K562 (cell line): Measurements from ENCODE around the gene PLEKHA6. TPM values are rescaled to one million over a fixed set of nuclear protein-coding genes. Genes with fewer than 3 reads are reported as not detected.

Experiments used
- ATAC-seq: fragments of 200-7000 bp; cut with Tn5 transposase; 3 replicates; pipeline ENCODE4 v1.9.1; 2020; ENCODE audit warnings: moderate library complexity
- BruUV-seq: library from RNA; stranded (reverse); fragments of 400-500 nt; replicated peaks from 2 replicates; lab custom pipeline; 2021; lab: Mats Ljungman, UMichigan
- CTCF ChIA-PET: fragments of 300-600 bp; formaldehyde crosslinking; extraction: SDS; loops from one replicate; lab custom pipeline; 2021; ENCODE audit warnings: low intra/inter-chr PET ratio; lab: Yijun Ruan, JAX
- POLR2A ChIA-PET: fragments of 300-600, 350-650 bp; sonication (Branson Sonifier 250); formaldehyde crosslinking; extraction: SDS; loops from one replicate; lab custom pipeline; 2021; ENCODE audit warnings: antibody characterized with exemption, inconsistent platforms; lab: Yijun Ruan, JAX
- DNase-seq, 4 experiments: peaks; one replicate each; pipeline versions ENCODE4 v3.0.0 to v3.0.0-alpha.2; 2011 to 2018; ENCODE audit warnings: low spot score in 3 of 4, mixed read lengths in 3 of 4; ENCODE audit errors: extremely low read depth in 1 of 4
- FAIRE-seq: peaks from 2 replicates; lab custom pipeline; 2011; peaks lifted over from hg19 to GRCh38; lab: Jason Lieb, UNC
- H2AFZ ChIP-seq: 2 replicates; pipeline ENCODE4 v1.6.0; 2011; ENCODE audit warnings: low read depth, low read length, control low read depth, inconsistent platforms
- H3K27ac ChIP-seq: fragments of 200-600 bp; 3 replicates; pipeline ENCODE4 v1.8.0; 2011; ENCODE audit warnings: low read depth, mild to moderate bottlenecking, control low read depth, inconsistent platforms, low read length, moderate library complexity, mixed read lengths; ENCODE audit errors: extremely low read depth
- H3K27me3 ChIP-seq, 2 experiments: fragments of 300-600 bp in 1 of 2; 2 replicates in 1 of 2; 3 replicates in 1 of 2; pipeline versions ENCODE4 v1.6.0 to v1.8.0; 2011; ENCODE audit warnings: inconsistent platforms in 2 of 2, low read length in 2 of 2, mild to moderate bottlenecking in 1 of 2, mixed read lengths in 1 of 2, moderate library complexity in 1 of 2; ENCODE audit not compliant: control insufficient read depth in 2 of 2, insufficient read depth in 2 of 2
- H3K36me3 ChIP-seq: fragments of 300-600 bp; 3 replicates; pipeline ENCODE4 v1.8.0; 2011; ENCODE audit warnings: mild to moderate bottlenecking, low read length, inconsistent platforms; ENCODE audit not compliant: control insufficient read depth, insufficient read depth
- H3K4me1 ChIP-seq, 2 experiments: fragments of 200-600 bp in 1 of 2; replicated peaks in 1 of 2; 2 replicates in 1 of 2; 3 replicates in 1 of 2; pipeline versions ENCODE4 v1.5.1 to v1.8.0; 2011; ENCODE audit warnings: inconsistent platforms in 2 of 2, low read length in 2 of 2, mild to moderate bottlenecking in 1 of 2, mixed read lengths in 1 of 2, moderate library complexity in 1 of 2; ENCODE audit not compliant: control insufficient read depth in 2 of 2, insufficient read depth in 2 of 2
- H3K4me2 ChIP-seq: 2 replicates; pipeline ENCODE4 v1.6.1; 2011; ENCODE audit warnings: low read length, control low read depth, inconsistent platforms, mixed read lengths; ENCODE audit not compliant: insufficient read depth
- H3K4me3 ChIP-seq: fragments of 200-600 bp; sonication (generic), shearing (Covaris generic); 2 replicates; pipeline ENCODE4 v1.5.1; 2016; ENCODE audit warnings: control low read depth, inconsistent platforms
- H3K79me2 ChIP-seq: fragments of 200-600 bp; 3 replicates; pipeline ENCODE4 v1.8.0; 2011; ENCODE audit warnings: low read length, inconsistent platforms; ENCODE audit not compliant: control insufficient read depth, insufficient read depth
- H3K9ac ChIP-seq, 2 experiments: 2 replicates each; pipeline versions ENCODE4 v1.6.0 to v1.6.1; 2011; ENCODE audit warnings: low read depth in 2 of 2, low read length in 2 of 2, control low read depth in 1 of 2, inconsistent platforms in 1 of 2, mild to moderate bottlenecking in 1 of 2, mixed read lengths in 1 of 2; ENCODE audit not compliant: insufficient read depth in 1 of 2
- H3K9me1 ChIP-seq: one replicate; pipeline ENCODE4 v1.6.0; 2011; ENCODE audit warnings: inconsistent platforms, mild to moderate bottlenecking, low read length, moderate library complexity; ENCODE audit not compliant: control insufficient read depth, insufficient read depth
- H3K9me3 ChIP-seq: replicated peaks from 2 replicates; pipeline ENCODE4 v1.5.1; 2011; ENCODE audit warnings: low read depth, low read length, inconsistent platforms; ENCODE audit not compliant: control insufficient read depth, insufficient read depth
- H4K20me1 ChIP-seq: replicated peaks from 2 replicates; pipeline ENCODE4 v1.6.1; 2011; ENCODE audit warnings: low read length, inconsistent platforms, mixed read lengths; ENCODE audit not compliant: control insufficient read depth, insufficient read depth
- CTBP1 ChIP-seq: fragments of 450-650 bp; IDR thresholded peaks from 2 replicates; pipeline ENCODE4 v1.6.1; 2016; ENCODE audit warnings: borderline replicate concordance
- POLR2AphosphoS2 ChIP-seq: IDR thresholded peaks from 2 replicates; pipeline ENCODE4 v1.6.1; 2012; ENCODE audit warnings: low read length, improper control_type of control experiment
- RBBP5 ChIP-seq: fragments of 200-600 bp; sonication (generic); IDR thresholded peaks from 2 replicates; pipeline ENCODE4 v1.6.1; 2012; ENCODE audit warnings: borderline replicate concordance, mild to moderate bottlenecking, low read length, control low read depth, inconsistent platforms; ENCODE audit not compliant: insufficient read depth, poor library complexity, severe bottlenecking
- SLC30A9 ChIP-seq: fragments of 250-450 bp; sonication (Bioruptor Pico); IDR thresholded peaks from 2 replicates; pipeline ENCODE4 v1.8.0; 2022; ENCODE audit warnings: mild to moderate bottlenecking, moderate library complexity
- SRF ChIP-seq, 2 experiments: fragments of 250-450, 450-650 bp in 1 of 2; sonication (Bioruptor Pico) in 1 of 2; sonication (generic) in 1 of 2; formaldehyde crosslinking; IDR thresholded peaks; 2 replicates each; pipeline versions ENCODE4 v1.5.0 to v1.5.1; 2020 to 2022; ENCODE audit warnings: mild to moderate bottlenecking in 1 of 2, missing genetic modification reagents in 1 of 2
- XRCC5 ChIP-seq: fragments of 200-400 bp; formaldehyde crosslinking; IDR thresholded peaks from 2 replicates; pipeline ENCODE4 v1.6.1; 2017; ENCODE audit warnings: low read depth, mild to moderate bottlenecking, low read length
- ZNF134 ChIP-seq: fragments of 250-450 bp; sonication (Bioruptor Pico); conservative IDR thresholded peaks from 2 replicates; pipeline ENCODE4 v1.4.0; 2020
- ZNF175 ChIP-seq: fragments of 200-800 bp; sonication (Bioruptor generic); IDR thresholded peaks from 2 replicates; pipeline ENCODE4 v1.6.1; 2016; ENCODE audit warnings: low read depth, mild to moderate bottlenecking, missing genetic modification characterization, missing compliant biosample characterization
- ZNF24 ChIP-seq: fragments of 450-650 bp; IDR thresholded peaks from 2 replicates; pipeline ENCODE4 v1.6.1; 2016
- ZNF551 ChIP-seq: fragments of 250-450 bp; sonication (Bioruptor Pico); IDR thresholded peaks from 2 replicates; pipeline ENCODE4 v1.5.0; 2021; ENCODE audit warnings: mild to moderate bottlenecking, moderate library complexity
- WGBS: fragments of 100-300 bp; shearing (Covaris generic); methylation state at CpG from one replicate; pipeline ENCODE4 v1.1.6; 2016; ENCODE audit warnings: low coverage, mixed read lengths; ENCODE audit not compliant: insufficient coverage; ENCODE audit errors: missing lambda C conversion rate; 5-methylcytosine and 5-hydroxymethylcytosine counted together
- in situ Hi-C: fragments of 300-500 bp; cut with MboI; formaldehyde crosslinking; loops from 4 replicates; pipeline ENCODE4 v1.15.0; 2018; ENCODE audit warnings: inconsistent platforms, mixed read lengths
- intact Hi-C: fragments of 100-400 bp; cut with micrococcal nuclease; formaldehyde crosslinking; loops from 2 replicates; pipeline ENCODE4 v1.14.2; 2022
- polyA plus RNA-seq, 8 experiments: library from polyadenylated mRNA; depleted of rRNA in 4 of 8; stranded (reverse) in 5 of 8; unstranded in 3 of 8; fragments of >200 nt; fragmentation: Nextera tagmentation in 2 of 8; fragmentation: Illumina TruSeq in 1 of 8; extraction: Ambion mirVana in 2 of 8; extraction: Trizol in 1 of 8; gene quantifications; 2 replicates each; pipeline versions ENCODE4 v1.2.1 to v1.2.3, GENCODE V29; 2011 to 2014; ENCODE audit warnings: inconsistent platforms in 1 of 8, missing spikeins in 1 of 8
- total RNA-seq, 7 experiments: library from RNA; depleted of rRNA in 6 of 7; stranded (reverse); fragments of >200 nt in 6 of 7; fragmentation: Illumina TruSeq in 2 of 7; extraction: Trizol in 2 of 7; gene quantifications; 2 replicates each; pipeline versions ENCODE4 v1.2.1 to v1.2.3, GENCODE V29; 2011 to 2021; ENCODE audit warnings: low replicate concordance in 1 of 7
- TF ChIP-seq, protein P1 (sequence below): sonication (generic); formaldehyde crosslinking; IDR thresholded peaks from 2 replicates; pipeline ENCODE4 v1.9.0; 2022; ENCODE audit warnings: mild to moderate bottlenecking, missing genetic modification reagents
- TF ChIP-seq, protein P2 (sequence below): fragments of 250-450 bp; sonication (Bioruptor Pico); IDR thresholded peaks from 2 replicates; pipeline ENCODE4 v1.4.0; 2020; ENCODE audit warnings: borderline replicate concordance
- TF ChIP-seq, protein P3 (sequence below): fragments of 450-650 bp; IDR thresholded peaks from 2 replicates; pipeline ENCODE4 v1.7.0; 2016; ENCODE audit warnings: borderline replicate concordance

PLEKHA6 gene
- total and polyA plus RNA-seq, 9 of the 15 experiments (the other 6 are each of a cell fraction or from before 2014, with no cell fraction given): under 0.01 to 0.33 (median 0.01) TPM; not detected in 4

DNA sequence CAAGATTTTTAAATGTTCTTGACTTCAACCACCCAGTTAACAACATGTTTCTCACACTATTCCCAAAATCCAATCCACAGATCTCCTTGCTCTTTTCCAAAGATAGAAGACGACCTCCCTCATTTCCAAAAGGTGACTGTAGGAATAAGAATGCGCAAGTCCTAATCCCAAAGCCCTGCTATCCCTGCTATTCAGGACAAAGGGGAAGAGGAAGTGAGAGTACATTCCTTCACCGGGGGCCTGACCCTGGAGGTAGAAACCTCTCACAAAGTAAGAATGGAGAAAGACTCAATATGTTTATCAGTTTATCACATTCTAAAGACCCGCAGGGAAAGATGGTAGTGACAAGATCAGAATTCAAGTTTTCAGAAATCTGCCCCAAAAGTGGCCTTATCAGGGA, 55.7 kb downstream of the PLEKHA6 start:
- intact Hi-C loops: loop anchor here (2.0 kb wide), 1 partner anchor 59 kb away; no protein-coding TSS in a partner anchor
- Histone ChIP-seq H3K79me2 (no peaks in the 10 kb centered on the region), H3K4me2 (no peak overlapping the region), H3K36me3 (no peaks in the 10 kb centered on the region), H2AFZ (no peak overlapping the region), H3K9me1 (no peaks in the 10 kb centered on the region), H3K9me3 (no peaks in the 10 kb centered on the region), H3K4me1 (no peaks in the 10 kb centered on the region), H4K20me1 (no peaks in the 10 kb centered on the region; the same call in 1 of the 2 replicates), H3K4me3 (no peak overlapping the region), H3K27me3 (peaks cover 28 to 45% of the 10 kb centered on the region in 2 experiments), H3K9ac (no peak overlapping the region), H3K27ac (no peak overlapping the region)
- no peak for TF ChIP-seq ZNF134 (CRISPR knock-in tag)
- no peak for TF ChIP-seq RBBP5
- TF ChIP-seq POLR2AphosphoS2: no peak
- no peak for TF ChIP-seq SLC30A9 (CRISPR knock-in tag)
- TF ChIP-seq CTBP1: no peak
- no peak for TF ChIP-seq XRCC5
- TF ChIP-seq, protein P1, sequence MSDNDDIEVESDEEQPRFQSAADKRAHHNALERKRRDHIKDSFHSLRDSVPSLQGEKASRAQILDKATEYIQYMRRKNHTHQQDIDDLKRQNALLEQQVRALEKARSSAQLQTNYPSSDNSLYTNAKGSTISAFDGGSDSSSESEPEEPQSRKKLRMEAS (CRISPR knock-in tag): no peak
- no peak for TF ChIP-seq ZNF24
- TF ChIP-seq, protein P2, sequence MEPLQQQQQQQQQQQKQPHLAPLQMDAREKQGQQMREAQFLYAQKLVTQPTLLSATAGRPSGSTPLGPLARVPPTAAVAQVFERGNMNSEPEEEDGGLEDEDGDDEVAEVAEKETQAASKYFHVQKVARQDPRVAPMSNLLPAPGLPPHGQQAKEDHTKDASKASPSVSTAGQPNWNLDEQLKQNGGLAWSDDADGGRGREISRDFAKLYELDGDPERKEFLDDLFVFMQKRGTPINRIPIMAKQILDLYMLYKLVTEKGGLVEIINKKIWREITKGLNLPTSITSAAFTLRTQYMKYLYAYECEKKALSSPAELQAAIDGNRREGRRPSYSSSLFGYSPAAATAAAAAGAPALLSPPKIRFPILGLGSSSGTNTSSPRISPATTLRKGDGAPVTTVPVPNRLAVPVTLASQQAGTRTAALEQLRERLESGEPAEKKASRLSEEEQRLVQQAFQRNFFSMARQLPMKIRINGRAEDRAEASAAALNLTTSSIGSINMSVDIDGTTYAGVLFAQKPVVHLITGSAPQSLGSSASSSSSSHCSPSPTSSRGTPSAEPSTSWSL (CRISPR knock-in tag): no peak
- TF ChIP-seq, protein P3, sequence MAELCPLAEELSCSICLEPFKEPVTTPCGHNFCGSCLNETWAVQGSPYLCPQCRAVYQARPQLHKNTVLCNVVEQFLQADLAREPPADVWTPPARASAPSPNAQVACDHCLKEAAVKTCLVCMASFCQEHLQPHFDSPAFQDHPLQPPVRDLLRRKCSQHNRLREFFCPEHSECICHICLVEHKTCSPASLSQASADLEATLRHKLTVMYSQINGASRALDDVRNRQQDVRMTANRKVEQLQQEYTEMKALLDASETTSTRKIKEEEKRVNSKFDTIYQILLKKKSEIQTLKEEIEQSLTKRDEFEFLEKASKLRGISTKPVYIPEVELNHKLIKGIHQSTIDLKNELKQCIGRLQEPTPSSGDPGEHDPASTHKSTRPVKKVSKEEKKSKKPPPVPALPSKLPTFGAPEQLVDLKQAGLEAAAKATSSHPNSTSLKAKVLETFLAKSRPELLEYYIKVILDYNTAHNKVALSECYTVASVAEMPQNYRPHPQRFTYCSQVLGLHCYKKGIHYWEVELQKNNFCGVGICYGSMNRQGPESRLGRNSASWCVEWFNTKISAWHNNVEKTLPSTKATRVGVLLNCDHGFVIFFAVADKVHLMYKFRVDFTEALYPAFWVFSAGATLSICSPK: no peak
- no peak for TF ChIP-seq ZNF175
- TF ChIP-seq ZNF551 (CRISPR knock-in tag): no peak
- no peak for TF ChIP-seq SRF (CRISPR knock-in tag; IDR thresholded peaks at IDR 0.05)
- DNase-seq (no peak), FAIRE-seq (no peak), ATAC-seq (no peak)
- WGBS: 1% methylated on average over 4 of the region's 4 CpGs
- ChIA-PET POLR2A (interaction anchor here (0.6 to 1.2 kb wide), 4 partner anchors 8 to 540 kb away, joined by 3 read pairs; no protein-coding TSS in a partner anchor), CTCF (no interaction called here)
- BruUV-seq: no TSS peak
- in situ Hi-C loops: no loop called here
